ENCODE data around the gene IL32.

GRCh38 chr16:3058139-3059030 lies 7.1 kb upstream of the IL32 start:
- TF ChIP-seq CTCF (IDR thresholded peaks at IDR 0.05), result peak in 2 of 4 donors; percentile 2 to 6
- TF ChIP-seq POLR2A (IDR thresholded peaks at IDR 0.05), result no peak
